DMS53 treated with DMSO at 0.1 percent for 48 hours (cell line): ENCODE data around the gene PEBP1.

ENCODE experiments used
- DNase-seq: peaks from one replicate; lab custom pipeline; 2025; ENCODE audit not compliant: unreplicated experiment; lab: John Stamatoyannopoulos, UW

The PEBP1 gene

DNA sequence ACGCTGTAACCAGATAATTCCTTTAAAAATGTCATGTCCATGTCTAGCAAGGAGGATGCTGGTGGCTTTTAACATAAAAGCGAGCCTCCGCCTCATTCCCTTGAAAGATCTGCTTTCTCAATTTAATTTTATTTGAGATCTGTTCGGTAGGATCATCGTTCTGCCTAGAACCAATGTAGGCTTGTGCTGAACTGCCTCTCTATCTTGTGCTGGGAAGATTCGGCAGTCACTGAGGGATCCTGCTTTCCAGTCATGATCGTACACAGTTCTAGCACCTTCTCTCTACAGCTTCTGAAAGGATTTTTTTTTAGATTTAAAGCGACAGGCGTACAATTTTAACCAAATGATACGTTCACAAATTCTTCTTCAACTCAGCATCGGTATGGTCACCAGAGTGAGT is 54.3 kb downstream of the PEBP1 start:
- no peak for DNase-seq

DNA sequence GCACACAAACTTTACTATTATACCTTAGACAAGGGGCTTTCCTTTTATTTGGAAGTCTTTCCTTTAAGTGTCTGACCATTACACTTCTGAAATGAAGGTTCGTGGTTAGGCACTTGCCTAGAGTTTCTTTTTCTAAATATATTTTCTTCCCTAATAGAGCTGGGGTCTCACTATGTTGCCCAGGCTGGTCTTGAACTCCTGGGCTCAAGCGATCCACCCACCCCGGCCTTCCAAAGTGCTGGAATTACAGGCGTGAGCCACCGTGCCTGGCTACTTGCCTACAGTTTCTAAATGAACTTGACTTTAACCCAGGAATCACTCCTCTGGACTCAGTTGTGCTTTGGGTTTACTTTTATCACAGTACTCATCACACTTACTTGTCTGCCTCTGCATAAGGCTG is 57.6 kb downstream of the PEBP1 start:
- no peak for DNase-seq

DNA sequence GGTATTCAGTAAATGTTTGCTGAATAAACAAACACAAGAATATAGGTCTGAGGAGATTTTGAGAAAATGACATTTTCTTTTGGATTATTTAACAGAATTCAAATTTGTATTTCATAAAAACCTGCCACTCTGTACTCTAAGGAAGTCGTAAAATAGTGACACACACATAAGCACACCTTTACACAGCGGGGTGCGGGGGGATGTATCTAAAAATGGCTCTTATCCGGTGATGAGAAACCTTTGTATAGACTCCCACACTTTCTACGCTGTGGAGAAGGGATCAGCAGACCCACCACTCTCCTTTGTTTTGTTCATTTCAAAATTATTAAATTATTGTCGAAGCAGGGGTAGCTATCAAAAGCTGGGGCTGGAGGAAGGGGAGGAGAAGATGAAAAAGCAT is 58.0 kb downstream of the PEBP1 start:
- DNase-seq, result no peak
